ENCODE results near the gene PARD3B.

The PARD3B gene

GRCh38 chr2:205557873-205558272 lies 1012.6 kb downstream of the PARD3B start:
- H3K4me1 ChIP-seq (ENCODE audit: insufficient read depth, poor library complexity, severe bottlenecking) = no peaks in the 10 kb centered on the region
- DNase-seq (ENCODE audit: low spot score) (no peak), ATAC-seq (ENCODE audit: low read depth) (no peak)
- no peaks in the 10 kb centered on the region for H3K36me3 ChIP-seq (ENCODE audit: low read depth)
- no peak overlapping the region for H3K4me3 ChIP-seq (ENCODE audit: severe bottlenecking)
- no peak overlapping the region for H3K27ac ChIP-seq (ENCODE audit: poor library complexity, severe bottlenecking)
- H3K27me3 ChIP-seq (ENCODE audit: insufficient read depth, poor library complexity, severe bottlenecking) = no peaks in the 10 kb centered on the region
- TF ChIP-seq CTCF (IDR thresholded peaks at IDR 0.05; ENCODE audit: poor library complexity, severe bottlenecking) = no peak
- H3K9me3 ChIP-seq (ENCODE audit: severe bottlenecking) = no peaks in the 10 kb centered on the region

- H3K27me3 ChIP-seq (ENCODE audit: insufficient read depth, poor library complexity, severe bottlenecking) = no peaks in the 10 kb centered on the region
- H3K4me1 ChIP-seq (ENCODE audit: insufficient read depth, poor library complexity, severe bottlenecking) = no peaks in the 10 kb centered on the region
- H3K27ac ChIP-seq (ENCODE audit: poor library complexity, severe bottlenecking) = no peak overlapping the region
- TF ChIP-seq CTCF (IDR thresholded peaks at IDR 0.05; ENCODE audit: poor library complexity, severe bottlenecking) = no peak
- no peak overlapping the region for H3K4me3 ChIP-seq (ENCODE audit: severe bottlenecking)
- DNase-seq (ENCODE audit: low spot score) = no peak
- no peaks in the 10 kb centered on the region for H3K36me3 ChIP-seq (ENCODE audit: low read depth)
- no peak for ATAC-seq (ENCODE audit: low read depth)
- no peaks in the 10 kb centered on the region for H3K9me3 ChIP-seq (ENCODE audit: severe bottlenecking)
Measured at GRCh38 chr2:205561441-205561840, 1016.2 kb downstream of the PARD3B start.

- no peak overlapping the region for H3K4me3 ChIP-seq (ENCODE audit: severe bottlenecking)
- DNase-seq (ENCODE audit: low spot score) (no peak), ATAC-seq (ENCODE audit: low read depth) (no peak)
- H3K9me3 ChIP-seq (ENCODE audit: severe bottlenecking) = no peaks in the 10 kb centered on the region
- H3K27ac ChIP-seq (ENCODE audit: poor library complexity, severe bottlenecking) = no peak overlapping the region
- peaks cover under 1% of the 10 kb centered on the region for H3K4me1 ChIP-seq (ENCODE audit: insufficient read depth, poor library complexity, severe bottlenecking)
- H3K36me3 ChIP-seq (ENCODE audit: low read depth) = no peaks in the 10 kb centered on the region
- peak; percentile 18 for TF ChIP-seq CTCF (IDR thresholded peaks at IDR 0.05; ENCODE audit: poor library complexity, severe bottlenecking)
- H3K27me3 ChIP-seq (ENCODE audit: insufficient read depth, poor library complexity, severe bottlenecking) = no peaks in the 10 kb centered on the region
Measured at GRCh38 chr2:205563646-205564045, 1018.4 kb downstream of the PARD3B start.

- ATAC-seq (ENCODE audit: low read depth) = no peak
- H3K36me3 ChIP-seq (ENCODE audit: low read depth) = no peaks in the 10 kb centered on the region
- H3K4me1 ChIP-seq (ENCODE audit: insufficient read depth, poor library complexity, severe bottlenecking) = peaks cover 5% of the 10 kb centered on the region
- no peak overlapping the region for H3K27ac ChIP-seq (ENCODE audit: poor library complexity, severe bottlenecking)
- no peak for TF ChIP-seq CTCF (IDR thresholded peaks at IDR 0.05; ENCODE audit: poor library complexity, severe bottlenecking)
- no peaks in the 10 kb centered on the region for H3K27me3 ChIP-seq (ENCODE audit: insufficient read depth, poor library complexity, severe bottlenecking)
- H3K9me3 ChIP-seq (ENCODE audit: severe bottlenecking) = no peaks in the 10 kb centered on the region
- H3K4me3 ChIP-seq (ENCODE audit: severe bottlenecking) = no peak overlapping the region
- no peak for DNase-seq (ENCODE audit: low spot score)
Measured at GRCh38 chr2:205564346-205565141, 1019.3 kb downstream of the PARD3B start.

GRCh38 chr2:205565142-205565522 lies 1019.9 kb downstream of the PARD3B start:
- TF ChIP-seq CTCF (IDR thresholded peaks at IDR 0.05; ENCODE audit: poor library complexity, severe bottlenecking) = no peak
- Histone ChIP-seq H3K27ac (ENCODE audit: poor library complexity, severe bottlenecking) (no peak overlapping the region), H3K27me3 (ENCODE audit: insufficient read depth, poor library complexity, severe bottlenecking) (no peaks in the 10 kb centered on the region), H3K9me3 (ENCODE audit: severe bottlenecking) (no peaks in the 10 kb centered on the region), H3K4me3 (ENCODE audit: severe bottlenecking) (no peak overlapping the region), H3K4me1 (ENCODE audit: insufficient read depth, poor library complexity, severe bottlenecking) (peaks cover 5% of the 10 kb centered on the region), H3K36me3 (ENCODE audit: low read depth) (no peaks in the 10 kb centered on the region)
- ATAC-seq (ENCODE audit: low read depth) (no peak), DNase-seq (ENCODE audit: low spot score) (no peak)
